WTC11 (cell line): ENCODE measurements around the gene STRN4.

Experiments
- ATF1 ChIP-seq: sonication (generic); formaldehyde crosslinking; IDR thresholded peaks from 2 replicates; pipeline ENCODE4 v1.8.1; 2023; ENCODE audit warnings: mild to moderate bottlenecking, moderate library complexity, missing genetic modification reagents
- IRF1 ChIP-seq: sonication (generic); formaldehyde crosslinking; IDR thresholded peaks from 2 replicates; pipeline ENCODE4 v1.8.0; 2023; ENCODE audit warnings: missing genetic modification reagents
- KAT7 ChIP-seq: sonication (generic); formaldehyde crosslinking; IDR thresholded peaks from 2 replicates; pipeline ENCODE4 v1.8.1; 2023; ENCODE audit warnings: missing genetic modification reagents, mild to moderate bottlenecking, borderline replicate concordance

DNA sequence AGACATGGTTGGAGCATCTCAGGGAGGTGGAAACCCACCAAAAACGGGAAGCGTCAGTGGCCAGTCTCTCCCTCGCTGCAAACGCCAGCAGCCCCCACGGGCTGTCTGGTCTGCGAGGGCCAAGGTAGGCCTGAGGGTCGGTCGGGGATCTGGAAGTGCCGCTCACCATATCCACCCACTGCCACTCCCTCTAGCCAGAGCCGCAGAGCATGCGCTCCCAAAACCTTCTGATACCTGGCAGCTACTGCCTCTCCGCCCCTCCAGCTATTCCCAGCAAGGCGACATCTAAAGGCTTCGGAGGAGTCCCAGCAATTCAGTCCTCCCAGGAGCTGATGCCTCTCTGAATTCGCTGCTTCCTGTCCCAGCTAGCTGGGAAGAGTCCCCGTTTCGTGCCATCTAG lies 4.8 kb downstream of the STRN4 start:
- TF ChIP-seq ATF1 (CRISPR knock-in tag): no peak
- TF ChIP-seq KAT7 (CRISPR knock-in tag): no peak
- TF ChIP-seq IRF1: no peak
